ENCODE results near the gene TXNRD1.
"Not testable (repeated sequence)": the region's sequence is repeated elsewhere in the genome, so short reads cannot be mapped to it uniquely, and the experiment has no call there.

TXNRD1 gene

DNA sequence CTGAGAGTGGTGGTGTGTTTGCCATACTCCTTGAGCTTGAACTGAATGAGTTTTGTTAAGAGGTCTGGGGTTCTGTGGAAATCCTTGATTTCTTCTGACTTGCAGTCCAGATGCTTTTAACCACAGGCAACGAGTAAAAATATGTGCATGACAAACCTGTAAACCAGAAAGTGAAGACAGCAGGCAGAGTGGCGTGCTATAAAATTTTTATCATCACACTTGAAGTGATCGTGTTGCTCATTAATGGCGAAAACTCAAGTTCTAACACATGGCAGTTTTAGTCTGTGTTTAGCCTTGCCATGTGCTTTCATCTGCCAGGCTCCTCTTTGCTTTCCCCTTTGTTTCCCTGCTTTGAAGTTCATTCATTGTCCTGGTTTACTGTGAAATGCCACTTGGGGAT, 28.0 kb downstream of the TXNRD1 start:
- no peak for DNase-seq

GRCh38 chr12:104243971-104244370, 28.4 kb downstream of the TXNRD1 start:
- no peak for DNase-seq

GRCh38 chr12:104247698-104248097, 32.1 kb downstream of the TXNRD1 start:
- no peak for DNase-seq

DNA sequence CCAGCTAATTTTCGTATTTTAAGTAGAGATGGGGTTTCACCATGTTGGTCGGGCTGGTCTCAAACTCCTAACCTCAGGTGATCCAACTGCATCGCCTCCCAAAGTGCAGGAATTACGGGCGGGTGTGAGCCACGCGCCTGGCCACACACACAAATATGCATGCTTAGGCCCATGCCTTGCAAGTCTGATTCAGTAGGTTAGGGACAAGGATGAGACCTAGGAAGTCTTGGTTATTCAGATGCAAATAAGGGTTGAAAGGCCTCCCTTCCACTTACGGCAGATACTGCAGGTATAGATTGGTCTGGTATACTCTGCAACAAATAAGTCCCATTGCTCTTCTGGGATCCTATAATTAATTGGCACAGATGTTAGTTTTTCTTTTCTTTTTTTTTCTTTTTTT, 32.9 kb downstream of the TXNRD1 start:
- DNase-seq: no peak

- DNase-seq: no peak
Observed at GRCh38 chr12:104249017-104249416, 33.4 kb downstream of the TXNRD1 start.

DNA sequence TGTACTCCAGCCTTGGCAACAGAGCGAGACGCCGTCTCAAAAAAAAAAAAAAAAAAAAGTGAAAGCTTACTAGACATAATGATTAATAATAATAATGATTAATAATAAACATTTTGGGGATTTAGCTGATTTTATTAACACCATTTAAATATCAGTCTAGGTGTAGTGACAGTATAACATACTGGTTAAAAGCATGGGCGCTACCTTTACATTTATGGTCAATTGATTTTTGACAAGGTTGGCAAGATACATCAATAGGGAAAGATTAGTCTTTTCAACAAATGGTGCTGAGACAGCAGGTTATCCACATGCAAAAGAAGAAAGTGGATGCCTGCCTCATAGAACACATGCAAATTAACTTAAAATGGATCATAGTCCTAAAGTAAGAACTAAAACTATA, 34.3 kb downstream of the TXNRD1 start:
- no peak for DNase-seq

GRCh38 chr12:104250366-104251125, 35.0 kb downstream of the TXNRD1 start:
- DNase-seq: no peak

GRCh38 chr12:104257913-104258472, 42.4 kb downstream of the TXNRD1 start:
- no peak for DNase-seq

- DNase-seq: no peak
Observed at GRCh38 chr12:104258476-104259067, 43.0 kb downstream of the TXNRD1 start.

DNA sequence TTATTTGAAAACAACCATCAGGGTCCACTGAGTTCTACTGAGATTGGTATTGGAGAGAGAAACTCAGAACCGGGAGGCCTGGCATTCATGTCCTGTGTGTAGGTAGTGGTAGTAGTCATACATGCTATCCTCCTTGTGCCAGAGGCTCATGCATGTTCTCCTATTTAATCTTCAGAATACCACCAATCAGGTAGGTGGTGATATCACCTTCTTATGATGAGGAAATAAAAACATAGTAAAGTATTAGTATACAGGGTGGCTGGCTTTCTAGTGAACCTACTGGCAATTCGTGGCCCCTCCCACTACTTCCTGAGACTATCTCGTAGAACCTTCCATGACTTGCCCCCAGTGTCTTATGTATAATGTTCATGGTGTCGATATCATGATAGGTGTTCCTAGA, 47.4 kb downstream of the TXNRD1 start:
- no peak for DNase-seq

DNA sequence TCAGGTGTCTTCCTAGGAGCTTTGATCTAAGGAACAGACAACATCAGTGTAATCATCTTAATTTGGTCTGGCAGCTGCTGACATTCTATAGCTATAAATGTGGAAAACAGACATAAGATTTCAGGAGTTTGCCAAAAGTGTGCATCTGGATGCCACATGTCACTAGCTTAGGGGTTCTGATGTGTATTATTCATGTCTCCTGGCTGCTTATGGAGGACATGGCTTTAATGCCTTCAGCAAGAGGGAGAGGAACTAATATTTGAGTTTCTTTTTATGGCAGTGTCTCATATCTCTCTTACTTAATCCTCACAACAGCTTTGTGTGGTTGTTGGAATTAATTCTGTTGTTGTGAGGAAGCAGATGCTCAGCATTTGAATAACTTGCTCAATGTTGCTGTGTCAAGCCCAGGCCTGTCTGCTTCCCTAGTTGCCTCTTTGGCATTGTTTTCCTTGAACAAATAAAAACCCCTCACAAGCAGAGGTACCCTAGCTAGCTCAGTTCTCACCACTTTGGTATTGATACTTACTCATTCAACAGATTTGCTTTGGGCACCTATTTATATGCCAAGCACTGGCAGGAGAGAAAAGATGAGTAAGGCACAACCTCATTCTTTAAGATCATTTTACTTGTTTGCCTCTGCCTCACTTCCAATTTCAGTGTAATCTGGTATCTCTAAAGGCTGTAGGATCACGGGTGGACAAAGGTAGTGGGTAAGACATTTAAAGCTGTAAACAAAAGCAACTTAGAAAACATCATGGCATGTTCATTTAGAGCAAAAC, 48.2 kb downstream of the TXNRD1 start:
- no peak for DNase-seq

- not testable (repeated sequence) for DNase-seq
Observed at GRCh38 chr12:104265436-104265835, 49.9 kb downstream of the TXNRD1 start.

GRCh38 chr12:104272938-104273337, 57.4 kb downstream of the TXNRD1 start:
- no peak for DNase-seq

DNA sequence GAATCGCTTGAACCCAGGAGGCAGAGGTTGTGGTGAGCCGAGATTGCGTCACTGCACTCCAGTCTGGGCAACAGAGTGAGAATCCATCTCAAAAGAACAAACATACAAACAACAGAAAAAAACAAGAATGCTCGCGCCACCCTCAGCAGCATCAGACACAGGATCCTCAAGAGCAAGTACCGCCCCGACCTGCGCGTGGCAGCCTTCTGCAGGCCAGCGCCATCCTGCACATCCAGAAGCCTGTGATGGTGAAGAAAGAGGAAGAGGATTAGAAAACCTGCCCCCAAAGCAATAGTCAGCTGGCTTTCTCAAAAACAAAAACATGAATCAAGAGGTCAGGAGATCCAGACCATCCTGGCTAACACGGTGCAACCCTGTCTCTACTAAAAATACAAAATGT, 57.9 kb downstream of the TXNRD1 start:
- no peak for DNase-seq

DNA sequence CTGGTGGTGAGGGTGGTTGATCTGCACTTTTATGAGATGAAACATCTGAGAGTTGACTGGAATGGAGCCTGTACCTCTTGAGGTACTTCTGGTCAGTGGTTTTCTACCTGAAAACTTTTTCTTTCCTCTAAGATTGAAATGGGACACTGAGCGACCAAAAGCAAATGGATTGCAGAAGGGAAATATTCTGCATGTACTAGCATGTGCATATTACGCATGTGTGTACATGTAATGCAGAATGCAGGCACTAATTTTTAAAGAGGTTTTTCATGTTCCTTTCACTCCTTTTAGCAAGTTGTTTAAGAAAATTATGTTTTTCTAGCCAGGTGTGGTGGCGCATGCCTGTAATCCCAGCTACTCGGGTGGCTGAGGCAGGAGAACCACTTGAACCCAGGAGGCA, 59.2 kb downstream of the TXNRD1 start:
- no peak for DNase-seq

DNA sequence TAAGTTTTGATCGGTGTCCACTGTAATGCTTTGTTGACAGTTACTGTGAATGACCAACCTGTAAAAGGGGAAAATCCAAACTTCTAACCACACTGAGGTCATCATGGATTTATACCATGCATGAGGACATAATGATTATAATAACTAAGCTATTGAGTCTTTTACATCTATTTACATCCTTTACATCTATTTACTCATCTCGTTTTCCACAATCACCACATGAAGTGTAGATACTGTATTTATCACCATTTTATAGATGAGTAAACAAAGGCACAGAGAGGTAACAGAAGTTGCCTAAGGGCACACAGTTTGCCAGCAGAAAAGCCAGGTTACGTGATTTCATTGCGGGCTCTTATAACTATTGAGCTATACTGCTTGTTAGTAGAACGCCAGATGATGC, 60.1 kb downstream of the TXNRD1 start:
- DNase-seq: no peak

DNA sequence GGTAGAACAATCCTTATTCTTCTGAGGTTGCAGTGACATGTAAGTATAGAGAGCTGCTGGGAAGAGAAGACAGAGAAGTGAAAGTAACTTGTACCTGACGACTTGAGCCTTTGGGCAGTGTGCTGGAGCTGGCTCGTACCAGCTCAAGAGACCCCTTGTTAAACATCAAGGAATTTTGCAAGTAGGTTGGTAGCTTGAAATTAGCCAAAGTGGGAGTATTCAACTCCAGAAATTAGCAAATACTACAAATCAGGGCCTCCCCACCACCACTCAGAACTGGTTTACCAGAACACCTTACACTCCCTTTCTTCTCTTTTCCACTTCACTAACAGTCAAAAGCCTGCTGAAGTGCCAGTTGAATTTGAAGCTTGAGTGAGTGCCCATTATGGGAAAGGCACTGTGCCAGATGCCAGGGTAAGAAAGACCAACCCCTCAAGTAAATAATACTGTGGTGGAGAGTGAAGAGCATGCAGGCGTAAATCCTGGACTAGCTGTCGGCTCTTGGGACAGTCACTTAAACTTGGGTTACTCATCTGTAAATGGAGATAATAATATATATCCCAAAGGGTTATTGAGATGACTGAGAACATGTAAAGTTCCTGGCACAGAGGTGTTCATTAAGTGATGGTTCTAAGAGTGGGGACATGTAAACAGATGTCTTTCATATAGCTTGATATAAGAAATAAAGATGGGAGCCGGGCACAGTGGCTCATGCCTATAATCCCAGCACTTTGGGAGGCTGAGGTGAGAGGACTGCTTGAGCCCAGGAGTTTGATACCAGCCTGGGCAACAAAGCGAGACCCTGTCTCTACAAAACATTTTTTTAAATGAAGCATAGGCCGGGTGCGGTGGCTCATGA, 60.9 kb downstream of the TXNRD1 start:
- no peak for DNase-seq

GRCh38 chr12:104279164-104279563, 63.6 kb downstream of the TXNRD1 start:
- no peak for DNase-seq

- no peak for DNase-seq
Observed at GRCh38 chr12:104280111-104280510, 64.5 kb downstream of the TXNRD1 start.

- DNase-seq: no peak
Observed at GRCh38 chr12:104280717-104281458, 65.3 kb downstream of the TXNRD1 start.

GRCh38 chr12:104281636-104282035, 66.1 kb downstream of the TXNRD1 start:
- DNase-seq: no peak

GRCh38 chr12:104282109-104282508, 66.5 kb downstream of the TXNRD1 start:
- no peak for DNase-seq
